ENCODE measurements around the gene SF3A2.

GRCh38 chr19:2216361-2217225 is 20.0 kb upstream of the SF3A2 start:
- TF ChIP-seq CTCF (IDR thresholded peaks at IDR 0.05) (no peak), POLR2A (IDR thresholded peaks at IDR 0.05) (no peak)
